ENCODE data around the gene SCAPER.

- TF ChIP-seq EZH2 (IDR thresholded peaks at IDR 0.05; ENCODE audit: borderline replicate concordance, insufficient read depth, low read length, poor library complexity, severe bottlenecking) = no peak
- TF ChIP-seq, protein P1, sequence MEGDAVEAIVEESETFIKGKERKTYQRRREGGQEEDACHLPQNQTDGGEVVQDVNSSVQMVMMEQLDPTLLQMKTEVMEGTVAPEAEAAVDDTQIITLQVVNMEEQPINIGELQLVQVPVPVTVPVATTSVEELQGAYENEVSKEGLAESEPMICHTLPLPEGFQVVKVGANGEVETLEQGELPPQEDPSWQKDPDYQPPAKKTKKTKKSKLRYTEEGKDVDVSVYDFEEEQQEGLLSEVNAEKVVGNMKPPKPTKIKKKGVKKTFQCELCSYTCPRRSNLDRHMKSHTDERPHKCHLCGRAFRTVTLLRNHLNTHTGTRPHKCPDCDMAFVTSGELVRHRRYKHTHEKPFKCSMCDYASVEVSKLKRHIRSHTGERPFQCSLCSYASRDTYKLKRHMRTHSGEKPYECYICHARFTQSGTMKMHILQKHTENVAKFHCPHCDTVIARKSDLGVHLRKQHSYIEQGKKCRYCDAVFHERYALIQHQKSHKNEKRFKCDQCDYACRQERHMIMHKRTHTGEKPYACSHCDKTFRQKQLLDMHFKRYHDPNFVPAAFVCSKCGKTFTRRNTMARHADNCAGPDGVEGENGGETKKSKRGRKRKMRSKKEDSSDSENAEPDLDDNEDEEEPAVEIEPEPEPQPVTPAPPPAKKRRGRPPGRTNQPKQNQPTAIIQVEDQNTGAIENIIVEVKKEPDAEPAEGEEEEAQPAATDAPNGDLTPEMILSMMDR (IDR thresholded peaks at IDR 0.05; ENCODE audit: poor library complexity, severe bottlenecking) = no peak
Measured at GRCh38 chr15:76932135-76932966, 27.2 kb upstream of the SCAPER start.
